Neural cell (in vitro differentiated cells): Measurements from ENCODE around the gene NBEA.

Source experiments
- EP300 ChIP-seq: fragments of 450-650 bp; conservative IDR thresholded peaks from 2 replicates; pipeline ENCODE4 v1.6.1; 2014; ENCODE audit warnings: antibody characterized with exemption, mild to moderate bottlenecking, moderate library complexity; ENCODE audit not compliant: poor library complexity, severe bottlenecking
- EZH2 ChIP-seq: fragments of 200-600, 300-800 bp; shearing (Covaris generic), sonication (generic); IDR thresholded peaks from 2 replicates; pipeline ENCODE4 v1.6.1; 2014; ENCODE audit warnings: antibody characterized with exemption, low read length, borderline replicate concordance, mild to moderate bottlenecking; ENCODE audit not compliant: insufficient read depth, poor library complexity, severe bottlenecking
- POLR2AphosphoS5 ChIP-seq: IDR thresholded peaks from 2 replicates; pipeline ENCODE4 v1.6.1; 2012
- TAF1 ChIP-seq: IDR thresholded peaks from 2 replicates; pipeline ENCODE4 v1.6.1; 2012; ENCODE audit warnings: low read depth
- TF ChIP-seq, protein P1 (sequence below): fragments of 450-650 bp; IDR thresholded peaks from 2 replicates; pipeline ENCODE4 v1.5.1; 2014; ENCODE audit warnings: antibody characterized with exemption, mild to moderate bottlenecking, moderate library complexity; ENCODE audit not compliant: poor library complexity, severe bottlenecking
- TF ChIP-seq, protein P2 (sequence below): IDR thresholded peaks from 2 replicates; pipeline ENCODE4 v1.6.1; 2012; ENCODE audit warnings: borderline replicate concordance

DNA sequence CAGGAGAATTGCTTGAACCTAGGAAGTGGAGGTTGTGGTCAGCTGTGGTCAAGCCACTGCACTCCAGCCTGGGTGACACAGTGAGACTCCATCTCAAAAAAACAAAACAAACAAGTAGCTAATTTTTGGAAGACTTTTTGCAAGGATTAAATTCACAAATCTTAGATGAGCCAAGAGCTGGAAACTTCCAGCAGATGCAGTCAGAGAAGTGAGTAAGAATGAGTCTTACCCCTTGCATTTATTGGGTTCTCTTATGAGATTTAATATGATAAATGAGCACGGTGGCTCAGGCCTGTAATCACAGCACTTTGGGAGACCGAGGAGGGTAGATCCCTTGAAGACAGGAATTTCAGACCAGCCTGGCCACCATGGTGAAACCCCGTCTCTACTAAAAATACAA, 44.9 kb upstream of the NBEA start:
- no peak for TF ChIP-seq EP300
- TF ChIP-seq, protein P1, sequence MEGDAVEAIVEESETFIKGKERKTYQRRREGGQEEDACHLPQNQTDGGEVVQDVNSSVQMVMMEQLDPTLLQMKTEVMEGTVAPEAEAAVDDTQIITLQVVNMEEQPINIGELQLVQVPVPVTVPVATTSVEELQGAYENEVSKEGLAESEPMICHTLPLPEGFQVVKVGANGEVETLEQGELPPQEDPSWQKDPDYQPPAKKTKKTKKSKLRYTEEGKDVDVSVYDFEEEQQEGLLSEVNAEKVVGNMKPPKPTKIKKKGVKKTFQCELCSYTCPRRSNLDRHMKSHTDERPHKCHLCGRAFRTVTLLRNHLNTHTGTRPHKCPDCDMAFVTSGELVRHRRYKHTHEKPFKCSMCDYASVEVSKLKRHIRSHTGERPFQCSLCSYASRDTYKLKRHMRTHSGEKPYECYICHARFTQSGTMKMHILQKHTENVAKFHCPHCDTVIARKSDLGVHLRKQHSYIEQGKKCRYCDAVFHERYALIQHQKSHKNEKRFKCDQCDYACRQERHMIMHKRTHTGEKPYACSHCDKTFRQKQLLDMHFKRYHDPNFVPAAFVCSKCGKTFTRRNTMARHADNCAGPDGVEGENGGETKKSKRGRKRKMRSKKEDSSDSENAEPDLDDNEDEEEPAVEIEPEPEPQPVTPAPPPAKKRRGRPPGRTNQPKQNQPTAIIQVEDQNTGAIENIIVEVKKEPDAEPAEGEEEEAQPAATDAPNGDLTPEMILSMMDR: no peak
- no peak for TF ChIP-seq EZH2
- TF ChIP-seq, protein P2, sequence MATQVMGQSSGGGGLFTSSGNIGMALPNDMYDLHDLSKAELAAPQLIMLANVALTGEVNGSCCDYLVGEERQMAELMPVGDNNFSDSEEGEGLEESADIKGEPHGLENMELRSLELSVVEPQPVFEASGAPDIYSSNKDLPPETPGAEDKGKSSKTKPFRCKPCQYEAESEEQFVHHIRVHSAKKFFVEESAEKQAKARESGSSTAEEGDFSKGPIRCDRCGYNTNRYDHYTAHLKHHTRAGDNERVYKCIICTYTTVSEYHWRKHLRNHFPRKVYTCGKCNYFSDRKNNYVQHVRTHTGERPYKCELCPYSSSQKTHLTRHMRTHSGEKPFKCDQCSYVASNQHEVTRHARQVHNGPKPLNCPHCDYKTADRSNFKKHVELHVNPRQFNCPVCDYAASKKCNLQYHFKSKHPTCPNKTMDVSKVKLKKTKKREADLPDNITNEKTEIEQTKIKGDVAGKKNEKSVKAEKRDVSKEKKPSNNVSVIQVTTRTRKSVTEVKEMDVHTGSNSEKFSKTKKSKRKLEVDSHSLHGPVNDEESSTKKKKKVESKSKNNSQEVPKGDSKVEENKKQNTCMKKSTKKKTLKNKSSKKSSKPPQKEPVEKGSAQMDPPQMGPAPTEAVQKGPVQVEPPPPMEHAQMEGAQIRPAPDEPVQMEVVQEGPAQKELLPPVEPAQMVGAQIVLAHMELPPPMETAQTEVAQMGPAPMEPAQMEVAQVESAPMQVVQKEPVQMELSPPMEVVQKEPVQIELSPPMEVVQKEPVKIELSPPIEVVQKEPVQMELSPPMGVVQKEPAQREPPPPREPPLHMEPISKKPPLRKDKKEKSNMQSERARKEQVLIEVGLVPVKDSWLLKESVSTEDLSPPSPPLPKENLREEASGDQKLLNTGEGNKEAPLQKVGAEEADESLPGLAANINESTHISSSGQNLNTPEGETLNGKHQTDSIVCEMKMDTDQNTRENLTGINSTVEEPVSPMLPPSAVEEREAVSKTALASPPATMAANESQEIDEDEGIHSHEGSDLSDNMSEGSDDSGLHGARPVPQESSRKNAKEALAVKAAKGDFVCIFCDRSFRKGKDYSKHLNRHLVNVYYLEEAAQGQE: no peak
- TF ChIP-seq POLR2AphosphoS5: no peak
- no peak for TF ChIP-seq TAF1
